IPS-18a (cell line): ENCODE data around the gene NUAK1.

Experiments used
- H3K27ac ChIP-seq: one replicate; pipeline ENCODE4 v1.5.1; 2013; ENCODE audit warnings: low read length
- H3K27me3 ChIP-seq: one replicate; pipeline ENCODE4 v1.6.1; 2013; ENCODE audit warnings: mild to moderate bottlenecking, low read length; ENCODE audit not compliant: control insufficient read depth, insufficient read depth
- H3K36me3 ChIP-seq: one replicate; pipeline ENCODE4 v1.6.1; 2013; ENCODE audit warnings: low read depth, low read length; ENCODE audit not compliant: control insufficient read depth
- H3K4me1 ChIP-seq: one replicate; pipeline ENCODE4 v1.6.1; 2013; ENCODE audit warnings: low read depth, low read length; ENCODE audit not compliant: control insufficient read depth
- H3K4me3 ChIP-seq: one replicate; pipeline ENCODE4 v1.5.1; 2013; ENCODE audit warnings: low read length
- H3K9ac ChIP-seq: one replicate; pipeline ENCODE4 v1.6.1; 2013; ENCODE audit warnings: mild to moderate bottlenecking, low read length, moderate library complexity
- H3K9me3 ChIP-seq: one replicate; pipeline ENCODE4 v1.6.1; 2013; ENCODE audit warnings: low read depth, low read length; ENCODE audit not compliant: control insufficient read depth

The NUAK1 gene

DNA sequence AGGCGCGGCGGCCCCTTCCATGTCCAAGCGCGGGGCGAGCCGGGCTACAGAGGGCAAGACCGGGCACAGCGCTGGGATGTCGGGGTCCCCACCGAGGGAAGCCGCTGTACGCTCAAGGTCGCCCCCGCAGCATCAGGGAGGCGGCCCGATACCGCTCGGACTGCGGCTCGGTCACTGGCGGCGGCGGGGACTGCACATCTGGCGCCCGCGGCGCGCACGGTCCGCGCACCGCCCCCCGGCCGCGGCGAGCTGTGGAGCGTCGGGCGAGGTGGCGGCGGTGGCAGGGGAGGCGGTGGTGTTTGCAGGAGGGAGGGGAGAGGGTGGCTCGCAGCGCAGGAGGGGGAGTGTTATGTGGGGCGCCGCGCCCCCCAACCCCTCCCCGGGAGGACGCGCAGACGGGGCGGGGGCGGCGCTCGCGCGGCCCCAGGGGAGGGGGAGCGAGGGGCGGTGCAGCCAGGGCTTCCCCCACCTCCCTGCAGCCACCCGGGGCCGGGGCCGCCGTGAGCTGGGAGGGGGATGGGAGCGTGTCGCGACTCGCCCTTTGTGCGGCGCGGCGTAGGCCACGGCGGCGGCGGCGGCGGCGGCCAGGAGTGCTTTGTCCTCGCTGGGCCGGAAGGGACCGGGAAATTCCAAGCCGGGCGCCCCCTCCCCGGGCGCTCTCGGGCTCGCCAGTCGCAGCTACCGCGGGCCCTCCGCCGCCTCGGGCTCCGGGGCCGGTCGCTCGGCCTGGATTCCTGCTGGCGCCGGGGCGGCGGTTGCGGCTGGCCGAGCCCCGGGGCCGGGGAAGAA lies at the start of gene NUAK1:
Gene NUAK1 (minus strand): TSS at position 322 of the 789 bp plus-strand sequence. CDS start 301 bp downstream, at position 21.
- Histone ChIP-seq H3K36me3 (no peaks in the 10 kb centered on the region), H3K9me3 (no peaks in the 10 kb centered on the region), H3K9ac (peak within 1 kb of the TSS; percentile 87), H3K4me3 (peak within 1 kb of the TSS; percentile 81), H3K27ac (peak within 1 kb of the TSS; percentile 72), H3K4me1 (peaks cover 45% of the 10 kb centered on the region), H3K27me3 (peaks cover 17% of the 10 kb centered on the region)

DNA sequence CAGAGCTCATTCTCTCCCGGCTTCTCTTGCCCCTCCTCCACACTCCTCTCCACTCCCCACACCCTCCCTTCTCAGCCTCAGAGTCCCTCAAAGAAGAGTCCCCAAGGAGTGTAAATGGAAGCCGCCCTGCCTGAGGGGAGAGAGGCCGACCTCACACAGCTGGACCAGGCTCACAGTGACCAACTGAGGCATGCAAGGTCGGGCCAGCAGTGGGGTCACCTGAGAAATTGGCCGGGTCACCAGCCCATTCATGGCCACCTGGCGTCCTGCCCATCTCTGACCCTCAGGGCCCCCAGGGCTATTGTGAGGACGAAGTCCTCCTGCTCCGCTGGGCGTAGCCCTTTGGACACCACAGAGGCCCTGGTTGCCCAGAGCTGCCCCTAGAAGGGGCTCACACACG lies 49.5 kb upstream of the NUAK1 start:
- H3K36me3 ChIP-seq, result no peaks in the 10 kb centered on the region
- H3K27ac ChIP-seq, result no peak overlapping the region
- no peak overlapping the region for H3K9ac ChIP-seq
- H3K9me3 ChIP-seq, result no peaks in the 10 kb centered on the region
- H3K4me1 ChIP-seq, result peaks cover 13% of the 10 kb centered on the region
- H3K4me3 ChIP-seq, result no peak overlapping the region
- no peaks in the 10 kb centered on the region for H3K27me3 ChIP-seq

DNA sequence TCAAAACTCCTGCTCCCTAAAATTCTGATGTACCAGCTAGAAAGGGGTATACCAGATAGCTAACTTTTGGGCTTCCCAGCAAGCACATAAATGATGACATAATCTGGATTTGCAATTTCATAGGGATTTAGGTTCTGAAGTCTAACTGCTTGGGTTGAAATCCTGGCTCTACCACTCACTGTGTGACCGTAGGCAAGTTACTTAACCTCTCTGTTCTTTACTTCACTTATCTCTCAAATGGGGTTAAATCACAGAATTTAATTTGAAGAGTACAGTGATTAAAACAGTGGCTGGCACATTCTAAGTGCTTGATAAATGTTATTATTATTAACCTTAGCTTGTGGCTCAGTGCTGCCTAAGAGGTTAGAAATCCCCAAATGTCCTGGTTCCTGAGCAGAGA lies 49.1 kb upstream of the NUAK1 start:
- Histone ChIP-seq H3K9me3 (no peaks in the 10 kb centered on the region), H3K27ac (no peak overlapping the region), H3K27me3 (no peaks in the 10 kb centered on the region)

DNA sequence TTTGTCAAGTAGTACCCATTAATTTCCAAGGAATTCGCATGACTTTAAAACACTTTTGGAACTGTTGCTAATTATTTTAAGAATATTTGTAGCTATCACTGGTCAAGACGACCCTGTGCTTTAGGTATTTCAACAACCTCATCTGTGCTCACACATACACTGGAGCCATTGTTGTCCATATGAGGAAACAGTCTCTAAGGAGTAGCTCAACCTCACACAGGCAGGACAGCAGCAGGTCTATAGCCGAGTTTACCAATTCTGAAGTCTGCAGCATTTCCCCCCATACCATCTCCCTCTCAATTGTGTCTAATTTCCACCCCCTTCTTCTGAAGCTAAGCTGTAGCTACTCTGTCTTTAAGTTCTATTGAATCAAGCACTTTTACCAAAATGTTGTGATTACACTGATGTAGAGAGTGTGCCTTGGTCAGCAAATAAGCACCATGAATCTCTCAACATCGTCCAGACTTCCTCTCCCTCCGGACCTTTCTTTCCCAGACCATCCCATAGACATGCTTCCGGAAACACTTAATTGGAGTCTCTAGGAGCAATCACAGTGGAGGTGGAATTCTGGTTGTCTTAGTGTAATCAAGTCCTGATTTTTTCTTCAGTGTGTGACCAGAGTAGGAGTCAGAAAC lies 48.5 kb upstream of the NUAK1 start:
- no peak overlapping the region for H3K9ac ChIP-seq
- no peaks in the 10 kb centered on the region for H3K9me3 ChIP-seq
- no peak overlapping the region for H3K27ac ChIP-seq
- H3K4me3 ChIP-seq, result no peak overlapping the region
- no peaks in the 10 kb centered on the region for H3K27me3 ChIP-seq
- peaks cover 13% of the 10 kb centered on the region for H3K4me1 ChIP-seq
- no peaks in the 10 kb centered on the region for H3K36me3 ChIP-seq

More for the DNA sequence above, 49.1 kb upstream of the NUAK1 start:
- Histone ChIP-seq H3K4me1 (peaks cover 13% of the 10 kb centered on the region), H3K36me3 (no peaks in the 10 kb centered on the region), H3K9ac (no peak overlapping the region), H3K4me3 (no peak overlapping the region)

DNA sequence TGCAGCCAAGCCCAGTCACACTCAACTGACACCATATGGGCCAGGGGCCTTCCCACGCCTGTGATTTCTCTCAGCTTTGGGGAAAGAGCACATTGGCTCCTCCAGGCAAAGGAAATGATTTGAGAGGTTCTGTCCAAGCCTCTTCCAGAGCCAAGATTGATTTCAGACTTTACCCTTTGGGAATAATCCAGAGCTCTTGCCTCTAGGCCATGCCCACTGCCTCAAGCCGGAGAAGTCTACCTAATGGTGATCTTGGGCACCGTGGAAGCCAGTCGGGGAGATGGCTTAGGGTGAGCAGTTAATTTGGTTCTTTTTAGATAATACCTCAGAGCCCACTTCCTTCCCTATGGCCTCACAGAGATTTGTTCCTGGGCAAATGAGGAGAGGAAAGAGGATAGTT lies 45.0 kb upstream of the NUAK1 start:
- Histone ChIP-seq H3K9ac (no peak overlapping the region), H3K27ac (no peak overlapping the region)

DNA sequence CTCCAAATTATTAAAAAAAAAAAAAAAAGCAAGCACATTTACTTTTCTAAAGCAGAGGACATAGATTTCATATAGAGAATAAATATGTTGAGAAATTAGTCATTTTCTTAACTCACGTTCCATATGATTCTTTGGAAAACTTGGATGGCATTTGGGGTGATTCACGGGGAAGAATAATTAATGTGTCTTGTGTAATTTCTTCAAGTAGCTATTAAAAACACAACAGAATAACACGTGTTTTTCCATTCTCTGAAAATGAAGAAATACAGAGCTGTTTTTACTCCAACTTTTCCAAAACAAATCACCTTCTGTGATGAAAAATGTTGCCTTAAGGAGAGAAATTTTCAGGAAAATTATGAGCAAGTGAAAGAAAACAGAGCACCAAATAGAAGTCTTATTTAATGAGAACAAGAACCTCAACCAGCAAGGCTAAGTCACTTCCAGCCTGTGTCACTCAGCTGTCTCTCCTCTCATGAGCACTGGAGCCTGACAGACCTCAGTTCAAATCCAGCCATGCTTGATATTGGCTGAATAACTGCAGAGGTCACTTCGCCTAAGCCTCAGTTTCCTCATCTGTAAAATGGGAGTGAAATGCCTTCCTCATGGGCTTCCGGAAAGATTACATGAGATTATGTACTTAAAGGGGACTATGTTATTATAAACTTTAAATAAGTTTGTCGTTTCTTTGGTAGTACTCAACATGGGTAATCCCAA lies 42.8 kb upstream of the NUAK1 start:
- no peaks in the 10 kb centered on the region for H3K9me3 ChIP-seq
- H3K9ac ChIP-seq, result no peak overlapping the region
- no peaks in the 10 kb centered on the region for H3K27me3 ChIP-seq
- H3K4me3 ChIP-seq, result no peak overlapping the region
- no peaks in the 10 kb centered on the region for H3K4me1 ChIP-seq
- no peak overlapping the region for H3K27ac ChIP-seq
- no peaks in the 10 kb centered on the region for H3K36me3 ChIP-seq

More for the DNA sequence above, 45.0 kb upstream of the NUAK1 start:
- Histone ChIP-seq H3K36me3 (no peaks in the 10 kb centered on the region), H3K9me3 (no peaks in the 10 kb centered on the region), H3K4me1 (peaks cover 13% of the 10 kb centered on the region), H3K27me3 (no peaks in the 10 kb centered on the region), H3K4me3 (no peak overlapping the region)

DNA sequence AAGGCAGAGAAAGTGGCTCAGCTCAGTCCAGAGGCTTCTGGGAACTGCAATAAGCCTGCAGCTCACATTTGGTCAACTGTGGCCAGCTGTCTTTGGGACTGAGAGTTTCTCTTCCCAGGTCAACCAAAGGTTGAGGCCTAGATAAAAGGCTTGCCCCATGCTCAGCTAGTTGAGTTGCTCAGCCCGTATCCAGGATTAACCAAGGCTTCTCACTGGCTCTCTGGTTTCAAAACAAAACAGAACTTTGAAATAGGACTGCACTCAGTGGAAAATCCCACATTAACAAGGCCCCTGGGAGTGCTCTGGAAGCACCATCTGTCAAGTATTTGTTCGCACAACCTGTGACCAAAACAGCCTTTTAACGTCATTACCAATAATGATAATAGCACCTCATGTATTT lies 40.3 kb upstream of the NUAK1 start:
- H3K27me3 ChIP-seq, result no peaks in the 10 kb centered on the region
- no peaks in the 10 kb centered on the region for H3K9me3 ChIP-seq
- H3K4me1 ChIP-seq, result no peaks in the 10 kb centered on the region
- no peak overlapping the region for H3K9ac ChIP-seq
- H3K36me3 ChIP-seq, result no peaks in the 10 kb centered on the region
- no peak overlapping the region for H3K27ac ChIP-seq
- H3K4me3 ChIP-seq, result no peak overlapping the region

DNA sequence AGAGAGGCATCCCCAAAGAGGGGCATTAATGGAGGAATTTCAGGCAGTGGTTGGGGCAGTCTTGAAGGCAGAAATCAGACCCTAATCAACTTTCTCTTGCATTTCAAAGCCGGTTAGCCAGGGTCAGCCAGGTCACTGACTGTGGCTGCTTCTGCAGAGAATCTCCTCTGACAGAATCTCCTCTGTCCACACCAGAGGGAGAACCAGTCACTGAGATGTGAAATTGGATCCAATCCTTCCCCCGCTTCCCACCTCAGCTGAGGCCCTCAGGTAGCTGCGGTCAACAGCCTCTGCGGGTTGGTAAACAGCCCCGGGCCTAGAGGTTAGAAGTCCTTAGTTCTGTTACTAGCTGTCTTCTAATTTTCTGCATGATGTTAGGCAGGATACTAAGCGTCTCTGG lies 39.8 kb upstream of the NUAK1 start:
- H3K9me3 ChIP-seq, result no peaks in the 10 kb centered on the region
- no peaks in the 10 kb centered on the region for H3K27me3 ChIP-seq
- H3K4me3 ChIP-seq, result no peak overlapping the region
- H3K27ac ChIP-seq, result no peak overlapping the region
- no peaks in the 10 kb centered on the region for H3K4me1 ChIP-seq
- no peaks in the 10 kb centered on the region for H3K36me3 ChIP-seq
- no peak overlapping the region for H3K9ac ChIP-seq

DNA sequence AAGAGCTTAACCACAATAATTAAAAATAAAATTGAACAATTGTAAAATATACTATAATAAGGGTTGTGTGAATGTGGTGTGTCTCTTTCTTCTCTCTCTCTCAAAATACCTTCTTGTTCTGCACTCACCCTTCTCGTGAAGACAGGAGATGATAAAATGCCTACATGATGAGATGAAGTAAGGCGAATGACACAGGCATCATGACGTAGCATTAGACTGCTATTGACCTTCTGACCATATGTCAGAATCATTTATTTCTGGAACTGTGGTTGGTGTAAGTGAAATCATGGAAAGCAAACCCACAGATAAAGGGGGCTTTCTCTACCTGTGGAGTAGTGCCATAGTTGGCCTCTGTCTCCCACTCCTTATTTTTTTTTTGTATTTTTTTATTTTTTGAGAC lies 37.8 kb upstream of the NUAK1 start:
- Histone ChIP-seq H3K36me3 (no peaks in the 10 kb centered on the region), H3K4me3 (no peak overlapping the region), H3K4me1 (no peaks in the 10 kb centered on the region), H3K27me3 (no peaks in the 10 kb centered on the region), H3K9ac (no peak overlapping the region), H3K9me3 (no peaks in the 10 kb centered on the region), H3K27ac (no peak overlapping the region)

DNA sequence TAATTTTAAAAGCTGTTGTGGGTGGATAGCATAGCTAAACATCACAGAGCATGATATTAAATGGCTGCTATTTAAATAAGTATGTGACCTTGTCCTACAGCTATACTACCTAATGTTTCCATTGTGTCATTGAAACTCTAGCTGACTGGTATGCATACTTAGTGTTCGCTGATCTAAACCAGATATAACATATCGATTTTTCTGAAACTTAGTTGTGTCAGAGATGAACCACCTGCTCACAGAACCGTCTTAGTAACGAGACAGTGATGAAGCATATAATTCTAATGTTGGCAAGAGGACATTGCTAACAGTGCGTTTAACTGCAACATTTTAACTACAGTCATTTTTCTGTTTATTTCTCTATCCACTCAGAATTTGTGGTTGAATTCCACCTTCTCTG lies 36.1 kb upstream of the NUAK1 start:
- Histone ChIP-seq H3K9me3 (no peaks in the 10 kb centered on the region), H3K27me3 (no peaks in the 10 kb centered on the region), H3K27ac (no peak overlapping the region), H3K9ac (no peak overlapping the region), H3K4me3 (no peak overlapping the region), H3K36me3 (no peaks in the 10 kb centered on the region), H3K4me1 (peaks cover 4% of the 10 kb centered on the region)

DNA sequence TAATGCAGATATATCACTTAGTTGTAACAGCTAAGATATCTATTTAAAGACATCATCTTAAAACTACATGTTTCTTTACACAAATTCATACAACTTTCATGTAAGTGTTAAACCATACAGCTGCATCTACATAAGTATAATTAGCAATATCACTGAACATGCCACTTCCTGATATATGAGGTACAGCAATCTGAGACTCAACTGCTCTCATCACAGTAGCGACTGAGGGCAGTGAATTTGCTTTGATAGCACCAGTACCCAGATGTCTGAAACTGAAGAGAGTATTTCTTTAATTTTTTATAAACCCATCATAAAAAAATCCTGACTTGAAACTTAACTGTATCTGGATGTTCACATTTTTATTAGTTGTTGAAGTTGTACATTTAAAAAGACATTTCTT lies 34.7 kb upstream of the NUAK1 start:
- no peak overlapping the region for H3K27ac ChIP-seq

More for the DNA sequence above, 34.7 kb upstream of the NUAK1 start:
- Histone ChIP-seq H3K9me3 (no peaks in the 10 kb centered on the region), H3K27me3 (no peaks in the 10 kb centered on the region), H3K4me1 (peaks cover 5% of the 10 kb centered on the region), H3K4me3 (no peak overlapping the region), H3K9ac (no peak overlapping the region), H3K36me3 (no peaks in the 10 kb centered on the region)
